KBM-7 (cell line): ENCODE data around the gene KIF2B.
"Not testable (repeated sequence)": the region's sequence is repeated elsewhere in the genome, so short reads cannot be mapped to it uniquely, and the experiment has no call there.

Experiments used
- DNase-seq: peaks from one replicate; pipeline ENCODE4 v3.0.0-alpha.2; 2015
- in situ Hi-C: fragments of 300-500 bp; cut with MboI; formaldehyde crosslinking; loops from 2 replicates; pipeline ENCODE4 v1.14.3; 2020; ENCODE audit warnings: low sequenced_read_pairs, low pct_unique_long_range_greater_than_20kb, mixed read lengths

KIF2B gene, protein sequence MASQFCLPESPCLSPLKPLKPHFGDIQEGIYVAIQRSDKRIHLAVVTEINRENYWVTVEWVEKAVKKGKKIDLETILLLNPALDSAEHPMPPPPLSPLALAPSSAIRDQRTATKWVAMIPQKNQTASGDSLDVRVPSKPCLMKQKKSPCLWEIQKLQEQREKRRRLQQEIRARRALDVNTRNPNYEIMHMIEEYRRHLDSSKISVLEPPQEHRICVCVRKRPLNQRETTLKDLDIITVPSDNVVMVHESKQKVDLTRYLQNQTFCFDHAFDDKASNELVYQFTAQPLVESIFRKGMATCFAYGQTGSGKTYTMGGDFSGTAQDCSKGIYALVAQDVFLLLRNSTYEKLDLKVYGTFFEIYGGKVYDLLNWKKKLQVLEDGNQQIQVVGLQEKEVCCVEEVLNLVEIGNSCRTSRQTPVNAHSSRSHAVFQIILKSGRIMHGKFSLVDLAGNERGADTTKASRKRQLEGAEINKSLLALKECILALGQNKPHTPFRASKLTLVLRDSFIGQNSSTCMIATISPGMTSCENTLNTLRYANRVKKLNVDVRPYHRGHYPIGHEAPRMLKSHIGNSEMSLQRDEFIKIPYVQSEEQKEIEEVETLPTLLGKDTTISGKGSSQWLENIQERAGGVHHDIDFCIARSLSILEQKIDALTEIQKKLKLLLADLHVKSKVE

GRCh38 chr17:53822764-53823163 is at the start of gene KIF2B:
Gene KIF2B, plus strand, starts transcription at chr17:53822927. Its CDS starts 107 bp downstream, at chr17:53823034.
- in situ Hi-C loops, result no loop called here
- DNase-seq, result no peak

DNA sequence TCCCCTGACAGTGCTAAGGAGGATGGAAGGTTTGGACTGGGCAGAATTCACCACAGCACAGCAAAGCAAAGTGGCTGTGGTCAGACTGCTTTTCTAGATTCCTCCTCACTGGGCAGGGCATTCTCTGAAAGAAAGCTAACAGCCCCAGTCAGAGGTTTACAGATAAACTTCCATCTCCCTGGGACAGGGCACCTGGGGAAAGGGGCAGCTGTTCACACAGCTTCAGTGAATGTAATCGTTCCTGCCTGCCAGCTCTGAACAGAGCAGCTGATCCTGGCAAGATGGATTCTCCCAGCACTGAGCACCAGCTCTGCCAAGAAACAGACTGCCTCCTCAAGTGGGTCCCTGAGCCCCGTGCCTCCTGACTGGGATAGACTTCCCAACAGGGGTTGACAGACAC is 42.4 kb upstream of the KIF2B start:
- DNase-seq, result no peak
- in situ Hi-C loops, result no loop called here

DNA sequence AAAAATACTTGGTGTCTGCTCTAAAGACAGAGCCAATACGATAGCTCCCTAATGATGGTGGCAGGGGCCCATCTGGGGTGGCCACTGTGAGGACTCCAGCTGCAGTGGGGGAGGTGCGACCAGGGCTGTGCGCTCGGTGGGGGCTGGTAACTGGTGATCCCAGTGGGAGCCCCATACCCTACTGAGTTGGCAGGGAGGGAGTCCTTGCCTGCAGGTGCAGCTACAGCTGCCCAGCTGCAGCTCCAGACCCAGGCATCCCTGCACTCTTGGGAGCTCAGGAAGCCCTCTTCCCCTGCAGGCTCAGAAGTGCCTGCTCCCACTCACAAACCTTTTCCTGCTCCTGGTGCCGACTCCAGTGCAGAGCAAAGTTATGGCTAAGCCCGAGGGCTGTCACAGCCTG is 31.2 kb upstream of the KIF2B start:
- in situ Hi-C loops, result no loop called here
- no peak for DNase-seq

GRCh38 chr17:53792451-53792850 is 30.3 kb upstream of the KIF2B start:
- no peak for DNase-seq
- in situ Hi-C loops, result no loop called here

- no peak for DNase-seq
- in situ Hi-C loops, result no loop called here
Measured at GRCh38 chr17:53792997-53793396, 29.7 kb upstream of the KIF2B start.

DNA sequence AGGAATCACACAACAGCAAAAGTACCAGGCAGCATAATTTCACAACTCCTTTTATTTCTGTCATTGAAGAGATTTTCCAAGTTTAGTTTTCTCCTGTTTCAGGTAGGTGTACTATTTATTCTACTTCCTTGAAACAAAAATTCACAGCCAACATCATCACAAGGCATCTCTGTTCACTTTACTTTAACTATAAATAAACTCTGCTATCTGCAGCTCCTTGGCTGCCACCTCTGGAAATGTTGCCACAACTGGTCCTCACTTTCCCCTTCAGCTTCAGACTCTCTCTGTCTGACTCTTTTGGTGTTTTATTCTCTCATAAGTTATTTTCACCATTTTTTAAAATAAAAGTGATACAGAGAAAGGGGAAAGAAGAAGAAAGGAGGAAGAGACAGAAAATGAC is 27.9 kb upstream of the KIF2B start:
- no peak for DNase-seq
- in situ Hi-C loops, result no loop called here

DNA sequence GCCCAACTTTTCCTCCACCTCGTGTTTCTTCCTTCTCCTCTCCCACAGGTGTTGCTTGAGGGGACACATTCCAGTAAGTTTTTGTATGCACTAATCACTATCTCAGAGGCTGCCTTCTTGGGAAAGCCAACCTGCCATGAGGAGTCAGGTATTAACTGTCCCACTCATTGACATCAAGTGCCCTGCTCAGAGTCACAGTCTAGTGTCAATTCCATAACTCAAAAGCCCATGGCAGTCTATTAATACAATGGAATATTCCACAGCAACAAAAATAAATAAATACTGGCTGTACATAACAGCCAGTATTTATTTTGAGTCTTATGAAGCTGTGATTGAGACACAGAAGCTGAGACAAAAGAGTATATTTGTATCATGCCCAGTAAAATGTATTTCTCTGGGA is 26.1 kb upstream of the KIF2B start:
- in situ Hi-C loops, result no loop called here
- DNase-seq, result no peak

GRCh38 chr17:53797501-53797900 is 25.2 kb upstream of the KIF2B start:
- in situ Hi-C loops, result no loop called here
- no peak for DNase-seq

DNA sequence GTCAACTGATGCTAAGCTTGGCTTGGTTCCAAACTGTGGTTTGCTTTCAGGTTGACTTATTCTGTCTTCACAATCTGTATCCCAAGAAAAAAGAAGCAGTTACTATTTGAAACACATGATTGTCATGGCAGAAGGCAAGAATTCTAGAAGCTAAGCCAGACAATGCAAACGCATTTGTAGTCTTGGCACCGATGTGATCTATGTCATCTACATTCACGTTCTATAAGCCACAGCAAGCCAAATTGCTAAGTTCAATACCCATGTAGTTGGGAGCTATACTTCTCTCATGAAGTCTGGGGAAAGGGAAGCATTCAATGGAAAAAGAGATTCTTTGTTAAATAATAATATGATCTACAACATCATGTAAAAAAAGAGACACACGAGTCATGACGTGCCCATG is 18.3 kb upstream of the KIF2B start:
- DNase-seq, result no peak
- in situ Hi-C loops, result no loop called here

- no peak for DNase-seq
- in situ Hi-C loops, result no loop called here
Measured at GRCh38 chr17:53806473-53806872, 16.3 kb upstream of the KIF2B start.

DNA sequence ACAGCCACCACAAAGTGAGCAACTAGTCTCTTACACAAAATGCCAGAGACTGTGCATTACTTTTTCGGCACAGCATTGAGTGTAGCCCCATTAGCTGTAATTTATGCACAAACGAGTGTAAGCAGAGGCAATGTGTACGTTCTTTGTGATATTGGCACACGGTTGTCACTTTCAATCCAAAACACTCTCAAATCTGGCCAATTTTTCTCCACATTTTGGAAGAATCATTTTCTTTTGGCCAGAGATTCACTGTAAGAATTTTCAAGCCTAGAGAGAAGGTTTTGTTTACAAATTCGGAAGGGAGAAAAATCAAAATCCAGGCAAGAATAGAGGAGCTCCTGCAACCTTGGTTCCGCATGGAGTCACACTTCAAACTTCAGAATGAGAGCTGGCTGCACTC is 15.4 kb upstream of the KIF2B start:
- DNase-seq, result no peak
- in situ Hi-C loops, result no loop called here

DNA sequence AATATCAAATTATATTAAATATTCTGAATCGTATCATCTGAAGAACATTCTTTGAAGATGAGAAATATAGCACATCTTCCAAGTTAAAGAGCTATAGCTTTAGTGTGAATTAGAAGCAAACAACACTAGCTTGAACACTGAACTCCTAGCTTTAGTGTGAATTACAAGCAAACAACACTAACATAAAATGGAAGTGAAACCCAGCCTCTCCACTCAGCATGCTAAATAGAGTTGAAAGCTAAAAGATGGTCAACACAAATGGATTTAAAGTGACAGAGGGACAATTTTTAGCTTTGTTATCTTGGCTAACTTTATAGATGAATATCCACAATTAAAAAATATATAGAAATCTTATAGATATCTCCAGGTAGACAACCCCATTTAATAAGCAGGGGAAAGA is 4.5 kb upstream of the KIF2B start:
- in situ Hi-C loops, result no loop called here

DNA sequence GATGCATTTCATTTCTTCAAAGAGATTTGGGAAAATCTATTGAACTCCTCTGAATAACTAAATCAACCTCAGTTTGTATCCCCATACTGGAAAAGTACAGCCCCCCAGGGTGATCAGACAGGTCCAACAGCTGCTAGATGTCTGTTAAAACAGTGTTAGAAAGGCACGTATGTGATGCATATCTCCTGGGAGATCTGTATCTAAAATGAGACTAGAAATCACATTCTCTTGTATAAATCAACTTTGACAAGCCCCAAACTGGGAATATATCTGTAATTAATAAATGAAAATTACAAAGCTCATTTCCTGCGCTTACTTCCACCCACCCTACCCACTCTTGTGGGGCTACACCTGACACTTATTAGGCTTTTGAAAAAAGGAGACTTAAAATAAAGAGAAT is 3.8 kb upstream of the KIF2B start:
- in situ Hi-C loops, result no loop called here
- no peak for DNase-seq

More for the DNA sequence above, 4.5 kb upstream of the KIF2B start:
- DNase-seq, result no peak

DNA sequence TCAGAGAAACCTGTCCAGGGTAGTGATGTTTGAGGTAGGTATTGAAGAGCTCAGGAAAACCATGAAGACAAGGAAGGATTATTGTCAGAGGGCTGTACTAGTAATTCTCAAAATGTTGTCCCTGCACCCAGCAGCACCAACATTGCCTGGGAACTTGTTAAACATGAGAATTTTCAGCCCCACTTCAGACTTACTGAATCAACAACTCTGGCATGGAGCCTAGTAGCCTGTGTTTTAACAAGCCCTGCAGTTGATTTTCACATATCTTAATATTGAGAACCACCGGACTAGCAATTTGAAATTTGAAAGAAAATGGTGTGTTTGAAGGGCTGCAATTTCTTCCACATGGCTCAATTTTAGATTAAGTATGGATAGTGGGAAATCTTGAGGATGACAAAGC is 2.8 kb upstream of the KIF2B start:
- in situ Hi-C loops, result no loop called here
- DNase-seq, result no peak

DNA sequence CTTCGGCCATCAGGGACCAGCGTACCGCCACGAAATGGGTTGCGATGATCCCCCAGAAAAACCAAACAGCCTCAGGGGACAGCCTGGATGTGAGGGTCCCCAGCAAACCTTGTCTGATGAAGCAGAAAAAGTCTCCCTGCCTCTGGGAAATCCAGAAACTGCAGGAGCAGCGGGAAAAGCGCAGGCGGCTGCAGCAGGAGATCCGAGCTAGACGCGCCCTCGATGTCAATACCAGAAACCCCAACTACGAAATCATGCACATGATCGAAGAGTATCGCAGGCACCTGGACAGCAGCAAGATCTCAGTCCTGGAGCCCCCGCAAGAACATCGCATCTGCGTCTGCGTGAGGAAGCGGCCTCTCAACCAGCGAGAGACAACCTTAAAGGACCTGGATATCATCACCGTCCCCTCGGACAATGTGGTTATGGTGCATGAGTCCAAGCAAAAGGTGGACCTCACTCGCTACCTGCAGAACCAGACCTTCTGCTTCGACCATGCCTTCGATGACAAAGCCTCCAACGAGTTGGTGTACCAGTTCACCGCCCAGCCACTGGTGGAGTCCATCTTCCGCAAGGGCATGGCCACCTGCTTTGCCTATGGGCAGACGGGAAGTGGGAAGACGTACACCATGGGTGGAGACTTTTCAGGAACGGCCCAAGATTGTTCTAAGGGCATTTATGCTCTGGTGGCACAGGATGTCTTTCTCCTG is 769 bp downstream of the KIF2B start:
- in situ Hi-C loops, result no loop called here
- no peak for DNase-seq

DNA sequence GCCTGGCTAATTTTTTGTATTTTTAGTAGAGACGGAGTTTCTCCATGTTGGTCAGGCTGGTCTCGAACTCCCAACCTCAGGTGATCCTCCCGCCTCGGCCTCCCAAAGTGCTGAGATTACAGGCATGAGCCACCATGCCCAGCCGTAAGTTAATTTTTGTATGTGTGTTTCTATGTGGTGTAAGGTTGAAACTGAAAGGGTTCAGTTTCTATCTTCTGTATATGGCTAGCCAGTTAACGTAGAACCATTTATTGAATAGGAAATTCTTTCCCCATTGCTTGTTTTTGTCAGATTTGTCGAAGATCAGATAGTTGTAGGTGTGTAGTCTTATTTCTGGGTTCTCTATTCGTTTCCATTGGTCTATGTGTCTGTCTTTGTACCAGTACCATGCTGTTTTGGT is 12.0 kb downstream of the KIF2B start:
- in situ Hi-C loops, result not testable (repeated sequence)

DNA sequence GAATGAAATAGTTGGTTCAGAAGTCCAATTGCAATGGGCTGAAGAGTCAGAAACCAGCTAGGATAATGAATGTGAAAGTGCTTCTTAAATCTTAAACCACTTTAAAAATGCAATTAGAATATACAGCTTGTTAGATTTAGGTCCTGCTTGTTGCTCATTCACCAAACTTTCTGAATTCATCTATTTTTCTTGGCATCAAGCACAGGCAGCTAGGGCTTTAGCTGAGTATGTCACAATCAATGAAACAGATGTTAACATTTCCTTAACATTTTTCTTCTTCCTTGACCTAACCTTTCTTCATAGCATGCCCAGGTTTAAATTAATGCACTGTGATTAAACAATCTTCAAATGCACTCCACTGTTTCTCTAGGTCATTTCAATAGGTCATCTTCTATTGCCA is 14.4 kb downstream of the KIF2B start:
- in situ Hi-C loops, result no loop called here
- DNase-seq, result no peak

More for the DNA sequence above, 12.0 kb downstream of the KIF2B start:
- DNase-seq, result not testable (repeated sequence)

DNA sequence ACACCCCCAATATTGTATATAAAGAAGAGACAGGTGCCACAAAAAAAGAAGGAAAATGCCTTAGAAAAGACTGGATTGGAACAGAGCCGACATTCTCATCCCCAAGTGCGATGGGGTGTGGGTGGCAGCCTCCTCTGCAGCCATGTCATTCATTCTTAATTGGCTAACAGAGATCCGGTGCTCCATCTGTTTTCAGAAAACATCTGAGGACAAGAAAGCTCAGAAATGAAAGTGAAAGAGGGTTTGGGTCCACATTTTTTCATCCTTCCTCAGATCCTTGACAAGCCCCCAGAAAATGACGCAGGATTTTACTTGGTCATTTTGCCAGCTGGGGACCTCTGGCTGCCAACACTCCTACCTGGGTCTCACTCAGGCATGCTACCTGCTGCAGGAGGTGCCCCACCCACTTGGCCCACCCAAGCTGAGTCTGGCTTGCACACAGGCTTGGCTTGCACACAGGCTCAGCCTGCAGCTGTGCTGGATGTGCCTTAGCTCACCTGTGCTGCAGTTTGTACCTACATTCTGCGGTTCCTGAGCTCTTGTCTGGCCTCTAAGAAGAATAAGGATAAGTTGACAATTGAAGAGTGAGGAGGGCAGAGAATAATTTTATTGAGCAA is 21.9 kb downstream of the KIF2B start:
- in situ Hi-C loops, result no loop called here
- DNase-seq, result no peak

DNA sequence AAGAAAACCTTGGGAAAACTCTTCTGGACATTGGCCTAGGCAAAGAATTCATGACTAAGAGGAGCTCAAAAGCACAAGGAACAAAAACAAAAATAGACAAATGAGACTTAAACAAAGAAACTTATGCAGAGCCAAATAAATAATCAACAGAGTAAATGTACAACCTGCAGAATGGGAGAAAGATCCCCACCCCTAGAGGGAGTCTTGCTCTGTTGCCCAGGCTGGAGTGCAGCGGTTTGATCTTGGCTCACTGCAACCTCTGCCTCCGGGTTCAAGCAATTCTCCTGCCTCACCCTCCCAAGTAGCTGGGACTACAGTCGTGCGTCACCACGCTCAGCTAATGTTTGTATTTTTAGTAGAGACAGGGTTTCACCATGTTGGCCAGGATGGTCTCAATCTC is 48.4 kb downstream of the KIF2B start:
- in situ Hi-C loops, DNase-seq: not testable (repeated sequence)
